ENCODE results near the gene CLDN6.

Gene CLDN6

DNA sequence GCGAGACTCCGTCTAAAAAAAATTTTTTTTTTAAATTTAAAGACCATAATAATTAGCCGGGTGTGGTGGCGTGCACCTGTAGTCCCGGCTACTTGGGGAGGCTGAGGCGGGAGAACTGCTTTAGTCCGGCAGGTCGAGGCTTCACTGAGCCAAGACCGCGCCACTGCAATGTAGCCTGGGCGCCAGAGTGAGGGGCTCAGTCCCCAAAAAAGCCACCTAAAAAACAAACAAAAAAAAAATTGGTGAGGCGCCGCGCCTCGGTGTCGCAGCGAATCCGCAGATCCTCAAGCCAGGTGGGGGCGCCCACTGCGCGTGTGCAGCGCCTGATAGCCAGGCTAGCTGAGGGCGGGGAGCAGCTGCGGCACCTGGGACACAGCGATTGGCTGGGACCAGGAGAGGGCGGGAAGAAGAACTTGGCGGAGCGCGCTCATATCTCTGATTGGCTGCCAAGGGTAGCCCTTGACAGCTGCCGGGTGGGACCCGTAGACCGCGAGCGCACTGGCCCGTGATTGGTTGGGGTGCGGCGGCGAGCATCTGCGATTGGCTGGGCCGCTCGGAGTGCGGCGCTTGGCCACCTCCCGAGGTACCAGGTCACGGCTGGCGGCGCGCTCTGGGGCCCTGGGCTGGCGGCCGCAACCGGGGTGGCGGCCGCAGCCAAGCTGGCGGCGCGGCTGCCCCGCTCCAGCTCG lies 14.3 kb downstream of the CLDN6 start:
- H3K4me1 ChIP-seq (ENCODE audit: insufficient read depth, insufficient read length): peaks cover 34% of the 10 kb centered on the region
- H3K36me3 ChIP-seq (ENCODE audit: insufficient read depth, insufficient read length, low read length): no peaks in the 10 kb centered on the region
- no peak overlapping the region for H3K9ac ChIP-seq (ENCODE audit: insufficient read length, low read depth)
- peak; percentile 100 for DNase-seq (ENCODE audit: low read depth, low spot score)
- peaks cover 13% of the 10 kb centered on the region for H3K27me3 ChIP-seq (ENCODE audit: insufficient read depth, insufficient read length)
- no peak for TF ChIP-seq ZNF274 (IDR thresholded peaks at IDR 0.05; ENCODE audit: low read depth, low read length)
- no peak for TF ChIP-seq YY1 (IDR thresholded peaks at IDR 0.05; ENCODE audit: insufficient read depth, insufficient read length)
- no peak for TF ChIP-seq SUZ12 (IDR thresholded peaks at IDR 0.05; ENCODE audit: extremely low read depth, insufficient read depth, insufficient read length)
- no peaks in the 10 kb centered on the region for H3K9me3 ChIP-seq (ENCODE audit: insufficient read depth, low read length)
- H3K4me3 ChIP-seq (ENCODE audit: insufficient read length, low read depth): no peak overlapping the region

DNA sequence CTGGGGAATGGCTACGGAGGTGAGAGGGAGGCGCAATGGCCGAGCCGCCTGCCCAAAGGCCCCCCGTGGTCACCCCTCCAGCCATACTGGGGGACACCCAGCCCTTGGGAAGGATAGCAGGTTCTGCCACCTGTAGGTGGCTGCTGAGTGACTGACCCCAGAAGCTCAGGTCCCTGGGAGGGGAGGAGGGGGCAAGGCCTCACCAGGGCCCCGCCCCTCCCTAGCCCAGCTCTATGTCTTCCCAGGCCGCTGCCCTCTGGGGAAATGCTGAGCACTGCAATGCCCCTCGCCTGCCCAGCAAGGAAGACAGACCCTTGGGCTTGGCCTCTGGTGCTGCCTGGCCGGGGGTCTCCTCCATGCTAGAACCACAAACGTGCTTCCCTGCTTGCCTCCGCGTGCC lies 16.7 kb downstream of the CLDN6 start:
- TF ChIP-seq ZNF274 (IDR thresholded peaks at IDR 0.05; ENCODE audit: low read depth, low read length): no peak
- TF ChIP-seq SUZ12 (IDR thresholded peaks at IDR 0.05; ENCODE audit: extremely low read depth, insufficient read depth, insufficient read length): no peak
- no peak for TF ChIP-seq YY1 (IDR thresholded peaks at IDR 0.05; ENCODE audit: insufficient read depth, insufficient read length)
- Histone ChIP-seq H3K27me3 (ENCODE audit: insufficient read depth, insufficient read length) (no peaks in the 10 kb centered on the region), H3K9me3 (ENCODE audit: insufficient read depth, low read length) (no peaks in the 10 kb centered on the region), H3K4me3 (ENCODE audit: insufficient read length, low read depth) (no peak overlapping the region), H3K9ac (ENCODE audit: insufficient read length, low read depth) (no peak overlapping the region), H3K36me3 (ENCODE audit: insufficient read depth, insufficient read length, low read length) (no peaks in the 10 kb centered on the region), H3K4me1 (ENCODE audit: insufficient read depth, insufficient read length) (peaks cover 34% of the 10 kb centered on the region)
- no peak for DNase-seq (ENCODE audit: low read depth, low spot score)

DNA sequence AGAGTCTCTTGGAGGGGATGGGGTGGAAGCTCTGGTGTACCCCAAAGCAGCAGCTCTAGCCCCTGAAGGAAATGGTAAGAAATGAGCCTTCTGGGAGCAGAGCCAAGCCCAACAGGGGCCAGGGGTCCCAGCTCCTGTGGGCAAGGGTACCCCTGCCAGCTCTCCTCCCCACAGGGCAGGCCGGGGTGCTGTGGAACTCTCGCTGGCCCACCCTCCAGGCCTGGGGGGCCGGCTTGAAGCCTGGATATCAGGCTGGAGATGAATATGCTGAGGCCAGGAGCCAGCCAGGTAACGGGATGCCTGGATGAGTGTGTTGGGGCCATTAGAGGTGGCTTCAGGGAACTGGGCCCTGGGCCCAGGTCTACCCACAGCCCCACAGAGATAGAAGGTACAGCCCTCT lies 17.4 kb downstream of the CLDN6 start:
- Histone ChIP-seq H3K4me1 (ENCODE audit: insufficient read depth, insufficient read length) (peaks cover 29% of the 10 kb centered on the region), H3K27me3 (ENCODE audit: insufficient read depth, insufficient read length) (no peaks in the 10 kb centered on the region), H3K9ac (ENCODE audit: insufficient read length, low read depth) (no peak overlapping the region), H3K9me3 (ENCODE audit: insufficient read depth, low read length) (no peaks in the 10 kb centered on the region), H3K4me3 (ENCODE audit: insufficient read length, low read depth) (no peak overlapping the region), H3K36me3 (ENCODE audit: insufficient read depth, insufficient read length, low read length) (no peaks in the 10 kb centered on the region)
- TF ChIP-seq SUZ12 (IDR thresholded peaks at IDR 0.05; ENCODE audit: extremely low read depth, insufficient read depth, insufficient read length) (no peak), ZNF274 (IDR thresholded peaks at IDR 0.05; ENCODE audit: low read depth, low read length) (no peak), YY1 (IDR thresholded peaks at IDR 0.05; ENCODE audit: insufficient read depth, insufficient read length) (no peak)
- no peak for DNase-seq (ENCODE audit: low read depth, low spot score)

DNA sequence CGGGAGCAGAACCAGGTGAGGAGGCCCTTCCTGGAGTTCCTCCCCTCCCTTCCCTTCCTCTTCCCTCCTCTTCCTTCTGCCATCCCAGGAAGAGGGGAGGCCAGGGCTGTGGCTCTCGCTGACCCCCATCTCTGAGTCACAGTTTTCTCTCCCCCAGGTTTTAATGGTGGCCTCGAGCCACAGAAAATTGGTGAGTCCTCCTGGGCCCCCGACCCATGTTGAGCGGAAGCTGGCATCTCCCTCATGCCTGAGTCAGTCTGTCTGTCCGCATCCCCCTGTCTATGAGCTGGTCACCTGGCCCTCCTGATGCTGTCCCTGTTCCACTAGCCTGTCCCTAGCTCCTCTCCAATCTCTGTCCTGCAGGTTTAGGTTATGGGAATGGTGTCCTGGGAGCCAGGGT lies 18.1 kb downstream of the CLDN6 start:
- no peaks in the 10 kb centered on the region for H3K9me3 ChIP-seq (ENCODE audit: insufficient read depth, low read length)
- peaks cover 29% of the 10 kb centered on the region for H3K4me1 ChIP-seq (ENCODE audit: insufficient read depth, insufficient read length)
- TF ChIP-seq YY1 (IDR thresholded peaks at IDR 0.05; ENCODE audit: insufficient read depth, insufficient read length) (no peak), SUZ12 (IDR thresholded peaks at IDR 0.05; ENCODE audit: extremely low read depth, insufficient read depth, insufficient read length) (no peak), ZNF274 (IDR thresholded peaks at IDR 0.05; ENCODE audit: low read depth, low read length) (no peak)
- no peak overlapping the region for H3K9ac ChIP-seq (ENCODE audit: insufficient read length, low read depth)
- no peaks in the 10 kb centered on the region for H3K27me3 ChIP-seq (ENCODE audit: insufficient read depth, insufficient read length)
- H3K36me3 ChIP-seq (ENCODE audit: insufficient read depth, insufficient read length, low read length): no peaks in the 10 kb centered on the region
- no peak overlapping the region for H3K4me3 ChIP-seq (ENCODE audit: insufficient read length, low read depth)
- DNase-seq (ENCODE audit: low read depth, low spot score): no peak

DNA sequence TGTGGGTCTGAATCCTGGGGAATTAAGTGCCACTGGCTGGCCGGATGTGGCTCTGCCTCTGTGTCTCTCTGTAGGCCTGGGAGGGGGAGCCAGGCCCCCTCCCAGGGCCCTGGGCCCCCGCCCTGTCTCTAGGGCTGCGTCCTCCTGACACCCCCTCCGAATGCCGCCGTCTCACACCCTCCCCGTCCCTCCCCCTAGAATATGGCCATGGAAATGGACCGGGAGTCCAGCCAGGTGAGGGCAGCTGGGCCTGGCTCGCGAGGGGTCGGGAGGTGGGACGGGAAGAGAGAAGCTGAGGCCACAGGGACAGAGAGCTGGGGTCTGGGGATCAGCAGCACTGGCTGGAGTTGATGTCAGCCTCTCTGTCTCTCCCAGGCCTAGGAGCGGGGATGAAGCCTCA lies 21.7 kb downstream of the CLDN6 start:
- Histone ChIP-seq H3K4me3 (ENCODE audit: insufficient read length, low read depth) (no peak overlapping the region), H3K4me1 (ENCODE audit: insufficient read depth, insufficient read length) (peaks cover 27% of the 10 kb centered on the region), H3K36me3 (ENCODE audit: insufficient read depth, insufficient read length, low read length) (no peaks in the 10 kb centered on the region), H3K9ac (ENCODE audit: insufficient read length, low read depth) (peak overlapping the region; percentile 38), H3K9me3 (ENCODE audit: insufficient read depth, low read length) (no peaks in the 10 kb centered on the region), H3K27me3 (ENCODE audit: insufficient read depth, insufficient read length) (peaks cover 3% of the 10 kb centered on the region)
- TF ChIP-seq SUZ12 (IDR thresholded peaks at IDR 0.05; ENCODE audit: extremely low read depth, insufficient read depth, insufficient read length) (no peak), YY1 (IDR thresholded peaks at IDR 0.05; ENCODE audit: insufficient read depth, insufficient read length) (no peak), ZNF274 (IDR thresholded peaks at IDR 0.05; ENCODE audit: low read depth, low read length) (no peak)
- no peak for DNase-seq (ENCODE audit: low read depth, low spot score)

DNA sequence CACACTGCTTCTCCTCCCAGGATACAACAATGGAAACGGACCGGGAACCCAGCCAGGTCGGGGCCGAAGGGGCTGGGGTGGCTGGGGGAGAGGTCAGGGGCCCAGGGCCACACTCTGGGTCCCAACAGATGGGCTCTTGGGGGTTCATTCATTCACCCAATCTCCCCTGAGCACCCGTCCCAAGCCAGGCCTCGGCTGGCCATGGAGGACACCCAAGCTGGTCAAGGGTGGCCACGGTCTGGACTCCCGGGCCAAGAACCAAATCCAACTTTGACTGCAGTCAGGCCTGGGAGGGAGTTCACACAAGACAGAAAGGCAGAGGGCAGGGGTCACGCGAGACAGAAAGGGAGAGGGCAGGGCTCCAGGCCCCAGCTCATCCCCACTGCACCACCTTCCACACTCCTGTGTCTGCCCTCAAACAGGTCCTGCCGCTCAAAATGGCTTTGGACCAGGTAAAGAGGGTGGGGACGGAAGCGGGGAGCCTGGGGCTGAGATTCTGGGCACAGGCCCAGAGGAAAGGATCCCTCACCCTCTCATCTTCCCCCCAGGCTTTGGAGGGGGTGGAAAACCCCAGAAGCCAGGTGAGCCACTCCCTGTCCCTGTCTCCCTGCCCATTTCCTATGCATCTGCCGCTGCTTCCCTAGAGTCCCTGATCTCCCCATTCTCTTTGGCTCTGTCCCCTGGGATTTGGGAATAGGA lies 25.5 kb downstream of the CLDN6 start:
- DNase-seq (ENCODE audit: low read depth, low spot score): no peak
- no peaks in the 10 kb centered on the region for H3K9me3 ChIP-seq (ENCODE audit: insufficient read depth, low read length)
- no peak overlapping the region for H3K4me3 ChIP-seq (ENCODE audit: insufficient read length, low read depth)
- H3K4me1 ChIP-seq (ENCODE audit: insufficient read depth, insufficient read length): peaks cover 33% of the 10 kb centered on the region
- H3K9ac ChIP-seq (ENCODE audit: insufficient read length, low read depth): no peak overlapping the region
- H3K27me3 ChIP-seq (ENCODE audit: insufficient read depth, insufficient read length): peaks cover 3% of the 10 kb centered on the region
- TF ChIP-seq ZNF274 (IDR thresholded peaks at IDR 0.05; ENCODE audit: low read depth, low read length) (no peak), YY1 (IDR thresholded peaks at IDR 0.05; ENCODE audit: insufficient read depth, insufficient read length) (no peak), SUZ12 (IDR thresholded peaks at IDR 0.05; ENCODE audit: extremely low read depth, insufficient read depth, insufficient read length) (no peak)
- H3K36me3 ChIP-seq (ENCODE audit: insufficient read depth, insufficient read length, low read length): no peaks in the 10 kb centered on the region

DNA sequence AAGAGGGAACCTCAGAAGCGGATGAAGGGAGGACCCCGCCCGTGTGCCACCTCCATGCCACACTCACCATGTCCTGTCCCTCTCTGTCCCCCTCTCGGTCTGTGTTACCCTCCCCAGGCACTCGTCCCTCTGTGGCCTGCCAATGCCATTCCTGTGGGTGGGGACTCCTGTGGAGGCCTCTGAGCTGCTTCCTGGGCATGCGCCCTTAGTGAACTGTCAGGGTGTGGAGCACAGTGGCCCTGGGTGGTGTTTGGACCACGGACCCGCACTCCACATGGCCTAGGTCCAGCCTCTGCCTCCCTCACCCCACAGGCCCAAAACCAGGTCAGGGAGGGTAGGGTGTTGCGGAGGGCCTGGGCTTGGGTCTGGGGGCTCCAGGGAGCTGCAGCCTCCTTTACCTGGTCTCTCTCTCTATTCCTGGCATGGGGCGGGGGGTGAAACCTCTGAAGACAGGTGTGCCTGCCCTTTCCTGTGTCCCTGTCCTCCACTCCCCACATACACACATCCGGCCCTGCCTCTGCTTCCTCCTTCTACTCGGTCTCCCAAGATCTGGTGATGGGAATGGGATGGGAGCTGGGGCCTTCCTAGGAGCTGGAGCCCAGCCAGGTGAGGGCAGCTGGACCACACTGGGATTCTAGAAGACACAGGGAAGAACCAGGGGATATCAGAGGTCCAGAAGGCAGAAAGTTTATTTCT lies 26.3 kb downstream of the CLDN6 start:
- DNase-seq (ENCODE audit: low read depth, low spot score): no peak
- no peaks in the 10 kb centered on the region for H3K9me3 ChIP-seq (ENCODE audit: insufficient read depth, low read length)
- no peak for TF ChIP-seq SUZ12 (IDR thresholded peaks at IDR 0.05; ENCODE audit: extremely low read depth, insufficient read depth, insufficient read length)
- no peak for TF ChIP-seq YY1 (IDR thresholded peaks at IDR 0.05; ENCODE audit: insufficient read depth, insufficient read length)
- no peak for TF ChIP-seq ZNF274 (IDR thresholded peaks at IDR 0.05; ENCODE audit: low read depth, low read length)
- peaks cover 3% of the 10 kb centered on the region for H3K27me3 ChIP-seq (ENCODE audit: insufficient read depth, insufficient read length)
- no peak overlapping the region for H3K4me3 ChIP-seq (ENCODE audit: insufficient read length, low read depth)
- H3K9ac ChIP-seq (ENCODE audit: insufficient read length, low read depth): no peak overlapping the region
- no peaks in the 10 kb centered on the region for H3K36me3 ChIP-seq (ENCODE audit: insufficient read depth, insufficient read length, low read length)
- H3K4me1 ChIP-seq (ENCODE audit: insufficient read depth, insufficient read length): peaks cover 32% of the 10 kb centered on the region

All from NT2/D1 (cell line).